GM23248 (cell line): ENCODE results near the gene USP17L28.

ENCODE experiments used
- EZH2 ChIP-seq: fragments of 200-600 bp; sonication (generic); IDR thresholded peaks from 2 replicates; pipeline ENCODE4 v1.6.1; 2018; ENCODE audit warnings: antibody characterized with exemption, mild to moderate bottlenecking; ENCODE audit not compliant: insufficient read depth, poor library complexity, severe bottlenecking
- EZH2phosphoT487 ChIP-seq: fragments of 200-600 bp; sonication (generic); IDR thresholded peaks from 2 replicates; pipeline ENCODE4 v1.6.1; 2018; ENCODE audit warnings: antibody characterized with exemption, moderate library complexity, mild to moderate bottlenecking, low read depth; ENCODE audit not compliant: insufficient read depth

DNA sequence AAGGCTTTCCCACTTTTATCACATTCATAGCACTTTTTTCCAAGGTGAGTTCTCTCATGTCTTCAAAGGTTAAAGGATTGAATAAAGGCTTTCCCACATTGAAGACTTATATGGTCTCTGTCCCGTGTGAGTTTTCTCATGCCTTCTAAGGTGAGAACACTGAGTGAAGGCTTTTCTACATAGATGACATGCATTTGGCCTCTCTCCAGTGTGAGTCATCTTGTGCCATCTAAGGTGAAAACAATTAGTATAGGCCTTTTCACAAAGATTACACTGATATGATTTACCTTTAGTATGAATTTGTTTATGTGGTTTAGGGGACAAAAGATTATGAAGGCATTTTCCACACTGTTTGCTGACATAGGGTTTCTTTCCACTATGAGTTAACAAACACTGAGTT, 35.4 kb downstream of the USP17L28 start:
- TF ChIP-seq EZH2 (no peak), EZH2phosphoT487 (no peak)
